GM19397 (cell line): ENCODE data around the gene PPP4R1.
A peak's percentile ranks its signal among the peaks of the same experiment; 100 is the strongest.
"Not testable (repeated sequence)": the region's sequence is repeated elsewhere in the genome, so short reads cannot be mapped to it uniquely, and the experiment has no call there.

Experiments
- ATAC-seq: cut with Tn5 transposase; IDR thresholded peaks from one replicate; pipeline ENCODE4 v1.9.1; 2021; ENCODE audit warnings: mild to moderate bottlenecking, moderate library complexity; ENCODE audit not compliant: unreplicated experiment

The PPP4R1 gene

GRCh38 chr18:9614401-9615279 is at the start of gene PPP4R1:
Gene PPP4R1, minus strand, starts transcription at chr18:9614559. Its CDS starts 75 bp downstream, at chr18:9614484.
- ATAC-seq = peak; percentile 65

GRCh38 chr18:9663377-9663776 is 49.0 kb upstream of the PPP4R1 start:
- ATAC-seq = no peak

- no peak for ATAC-seq
Measured at GRCh38 chr18:9661564-9661963, 47.2 kb upstream of the PPP4R1 start.

- ATAC-seq = no peak
Measured at GRCh38 chr18:9659499-9660375, 45.4 kb upstream of the PPP4R1 start.

GRCh38 chr18:9658087-9658641 is 43.8 kb upstream of the PPP4R1 start:
- ATAC-seq = no peak

GRCh38 chr18:9655232-9655767 is 40.9 kb upstream of the PPP4R1 start:
- no peak for ATAC-seq

GRCh38 chr18:9653390-9653789 is 39.0 kb upstream of the PPP4R1 start:
- ATAC-seq = no peak

GRCh38 chr18:9649164-9649540 is 34.8 kb upstream of the PPP4R1 start:
- no peak for ATAC-seq

GRCh38 chr18:9648431-9649163 is 34.2 kb upstream of the PPP4R1 start:
- no peak for ATAC-seq

- no peak for ATAC-seq
Measured at GRCh38 chr18:9647496-9648323, 33.4 kb upstream of the PPP4R1 start.

- ATAC-seq = no peak
Measured at GRCh38 chr18:9643549-9643948, 29.2 kb upstream of the PPP4R1 start.

- no peak for ATAC-seq
Measured at GRCh38 chr18:9642799-9643462, 28.6 kb upstream of the PPP4R1 start.

- not testable (repeated sequence) for ATAC-seq
Measured at GRCh38 chr18:9641081-9641480, 26.7 kb upstream of the PPP4R1 start.

- ATAC-seq = no peak
Measured at GRCh38 chr18:9638886-9639285, 24.5 kb upstream of the PPP4R1 start.

GRCh38 chr18:9637036-9637767 is 22.8 kb upstream of the PPP4R1 start:
- no peak for ATAC-seq

- ATAC-seq = no peak
Measured at GRCh38 chr18:9634856-9635255, 20.5 kb upstream of the PPP4R1 start.

- ATAC-seq = no peak
Measured at GRCh38 chr18:9631814-9632496, 17.6 kb upstream of the PPP4R1 start.

GRCh38 chr18:9630444-9630843 is 16.1 kb upstream of the PPP4R1 start:
- ATAC-seq = no peak
